DND-41 (cell line): Measurements from ENCODE around the gene TH.

Experiments
- ATAC-seq: fragments of 200-7000 bp; cut with Tn5 transposase; 3 replicates; pipeline ENCODE4 v1.9.1; 2021; ENCODE audit warnings: low read depth; ENCODE audit not compliant: insufficient read depth
- DNase-seq: peaks from one replicate; pipeline ENCODE4 v3.0.0-alpha.2; 2020
- H2AFZ ChIP-seq: 2 replicates; pipeline ENCODE4 v1.6.0; 2012; ENCODE audit warnings: low read depth, low read length
- H3K27ac ChIP-seq: 2 replicates; pipeline ENCODE4 v1.5.1; 2012; ENCODE audit warnings: low read length, inconsistent platforms
- H3K27me3 ChIP-seq: fragments of 200-600 bp; sonication (generic); 2 replicates; pipeline ENCODE4 v1.6.0; 2012; ENCODE audit warnings: low read length, mild to moderate bottlenecking, inconsistent platforms; ENCODE audit not compliant: insufficient read depth, poor library complexity
- H3K36me3 ChIP-seq: 2 replicates; pipeline ENCODE4 v1.5.1; 2012; ENCODE audit warnings: low read length, inconsistent platforms; ENCODE audit not compliant: insufficient read depth
- H3K4me1 ChIP-seq: 2 replicates; pipeline ENCODE4 v1.5.1; 2012; ENCODE audit warnings: mild to moderate bottlenecking, low read length; ENCODE audit not compliant: insufficient read depth
- H3K4me2 ChIP-seq: 2 replicates; pipeline ENCODE4 v1.6.0; 2012; ENCODE audit warnings: mild to moderate bottlenecking, moderate library complexity, low read length, inconsistent platforms; ENCODE audit not compliant: insufficient read depth
- H3K4me3 ChIP-seq, 2 experiments: fragments of 200-600 bp in 1 of 2; shearing (Covaris generic) in 1 of 2; 2 replicates each; pipeline ENCODE4 v1.5.1; 2012 to 2016; ENCODE audit warnings: inconsistent platforms in 2 of 2, low read length in 2 of 2, mild to moderate bottlenecking in 2 of 2, low read depth in 1 of 2, moderate library complexity in 1 of 2
- H3K79me2 ChIP-seq: 2 replicates; pipeline ENCODE4 v1.6.0; 2012; ENCODE audit warnings: low read length, inconsistent platforms; ENCODE audit not compliant: insufficient read depth
- H3K9ac ChIP-seq: 2 replicates; pipeline ENCODE4 v1.6.0; 2012; ENCODE audit warnings: low read depth, mild to moderate bottlenecking, inconsistent platforms, low read length, moderate library complexity
- H3K9me3 ChIP-seq: 2 replicates; pipeline ENCODE4 v1.5.1; 2012; ENCODE audit warnings: low read length, moderate library complexity, mild to moderate bottlenecking, inconsistent platforms; ENCODE audit not compliant: insufficient read depth, severe bottlenecking
- H4K20me1 ChIP-seq: 2 replicates; pipeline ENCODE4 v1.6.0; 2012; ENCODE audit warnings: low read length; ENCODE audit not compliant: insufficient read depth
- EZH2 ChIP-seq: IDR thresholded peaks from 3 replicates; pipeline ENCODE4 v1.6.1; 2012; ENCODE audit warnings: borderline replicate concordance, low read depth, mild to moderate bottlenecking, moderate library complexity, low read length, inconsistent platforms; ENCODE audit not compliant: severe bottlenecking
- TF ChIP-seq, protein P1 (sequence below): IDR thresholded peaks from 2 replicates; pipeline ENCODE4 v1.5.1; 2012; ENCODE audit warnings: borderline replicate concordance, low read length, moderate library complexity, mild to moderate bottlenecking; ENCODE audit not compliant: poor library complexity, severe bottlenecking; ENCODE audit errors: extremely low read depth

The TH gene

GRCh38 chr11:2216400-2217064 is 44.9 kb upstream of the TH start:
- ATAC-seq: no peak
- no peaks in the 10 kb centered on the region for H3K79me2 ChIP-seq
- H4K20me1 ChIP-seq: no peaks in the 10 kb centered on the region
- no peaks in the 10 kb centered on the region for H3K36me3 ChIP-seq
- no peaks in the 10 kb centered on the region for H3K9me3 ChIP-seq
- no peaks in the 10 kb centered on the region for H3K27me3 ChIP-seq
- no peak overlapping the region for H3K9ac ChIP-seq
- no peak overlapping the region for H2AFZ ChIP-seq
- H3K27ac ChIP-seq: no peak overlapping the region
- peaks cover 23% of the 10 kb centered on the region for H3K4me1 ChIP-seq
- no peak for DNase-seq
- TF ChIP-seq, protein P1, sequence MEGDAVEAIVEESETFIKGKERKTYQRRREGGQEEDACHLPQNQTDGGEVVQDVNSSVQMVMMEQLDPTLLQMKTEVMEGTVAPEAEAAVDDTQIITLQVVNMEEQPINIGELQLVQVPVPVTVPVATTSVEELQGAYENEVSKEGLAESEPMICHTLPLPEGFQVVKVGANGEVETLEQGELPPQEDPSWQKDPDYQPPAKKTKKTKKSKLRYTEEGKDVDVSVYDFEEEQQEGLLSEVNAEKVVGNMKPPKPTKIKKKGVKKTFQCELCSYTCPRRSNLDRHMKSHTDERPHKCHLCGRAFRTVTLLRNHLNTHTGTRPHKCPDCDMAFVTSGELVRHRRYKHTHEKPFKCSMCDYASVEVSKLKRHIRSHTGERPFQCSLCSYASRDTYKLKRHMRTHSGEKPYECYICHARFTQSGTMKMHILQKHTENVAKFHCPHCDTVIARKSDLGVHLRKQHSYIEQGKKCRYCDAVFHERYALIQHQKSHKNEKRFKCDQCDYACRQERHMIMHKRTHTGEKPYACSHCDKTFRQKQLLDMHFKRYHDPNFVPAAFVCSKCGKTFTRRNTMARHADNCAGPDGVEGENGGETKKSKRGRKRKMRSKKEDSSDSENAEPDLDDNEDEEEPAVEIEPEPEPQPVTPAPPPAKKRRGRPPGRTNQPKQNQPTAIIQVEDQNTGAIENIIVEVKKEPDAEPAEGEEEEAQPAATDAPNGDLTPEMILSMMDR: no peak
- TF ChIP-seq EZH2: no peak
- no peak overlapping the region for H3K4me3 ChIP-seq
- H3K4me2 ChIP-seq: no peak overlapping the region

GRCh38 chr11:2215561-2216399 is 44.2 kb upstream of the TH start:
- no peaks in the 10 kb centered on the region for H3K27me3 ChIP-seq
- no peak overlapping the region for H3K4me3 ChIP-seq
- no peak overlapping the region for H2AFZ ChIP-seq
- TF ChIP-seq, protein P1: no peak
- TF ChIP-seq EZH2: no peak
- H3K4me2 ChIP-seq: no peak overlapping the region
- no peaks in the 10 kb centered on the region for H4K20me1 ChIP-seq
- no peaks in the 10 kb centered on the region for H3K79me2 ChIP-seq
- DNase-seq (no peak), ATAC-seq (no peak)
- no peaks in the 10 kb centered on the region for H3K36me3 ChIP-seq
- H3K27ac ChIP-seq: no peak overlapping the region
- no peak overlapping the region for H3K9ac ChIP-seq
- H3K4me1 ChIP-seq: peaks cover 23% of the 10 kb centered on the region
- H3K9me3 ChIP-seq: no peaks in the 10 kb centered on the region

DNA sequence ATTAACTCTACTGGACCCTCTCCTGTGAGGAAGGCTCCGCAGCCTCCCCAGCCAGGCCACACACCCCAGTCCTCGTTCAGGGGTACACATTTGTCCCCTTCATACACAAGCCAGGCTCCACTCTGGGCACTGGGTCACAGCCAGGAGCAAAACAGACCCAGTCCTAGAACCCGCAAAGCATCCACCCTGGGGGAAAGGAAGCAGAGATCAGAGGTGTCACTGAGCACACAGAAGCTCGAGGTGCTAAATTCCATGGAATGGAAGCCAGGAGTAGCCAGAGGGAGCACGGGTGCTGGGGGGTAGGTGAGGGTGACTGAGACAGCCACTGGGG is 43.6 kb upstream of the TH start:
- Histone ChIP-seq H3K9ac (no peak overlapping the region), H2AFZ (no peak overlapping the region), H3K36me3 (no peaks in the 10 kb centered on the region), H3K4me1 (peaks cover 23% of the 10 kb centered on the region), H3K27ac (no peak overlapping the region), H3K4me3 (no peak overlapping the region), H3K4me2 (no peak overlapping the region), H3K9me3 (no peaks in the 10 kb centered on the region), H3K79me2 (no peaks in the 10 kb centered on the region), H3K27me3 (no peaks in the 10 kb centered on the region), H4K20me1 (no peaks in the 10 kb centered on the region)
- TF ChIP-seq EZH2: no peak
- TF ChIP-seq, protein P1: no peak
- no peak for ATAC-seq
- DNase-seq: no peak
